ENCODE measurements around the gene OLFML3.
"Not testable (repeated sequence)": the region's sequence is repeated elsewhere in the genome, so short reads cannot be mapped to it uniquely, and the experiment has no call there.

Gene OLFML3

GRCh38 chr1:113995382-113995781 is 16.1 kb downstream of the OLFML3 start:
- no peak for DNase-seq

- no peak for DNase-seq
These were observed 19.1 kb downstream of the OLFML3 start for GRCh38 chr1:113998361-113998760.

GRCh38 chr1:113999233-113999632 is 20.0 kb downstream of the OLFML3 start:
- DNase-seq, result no peak

DNA sequence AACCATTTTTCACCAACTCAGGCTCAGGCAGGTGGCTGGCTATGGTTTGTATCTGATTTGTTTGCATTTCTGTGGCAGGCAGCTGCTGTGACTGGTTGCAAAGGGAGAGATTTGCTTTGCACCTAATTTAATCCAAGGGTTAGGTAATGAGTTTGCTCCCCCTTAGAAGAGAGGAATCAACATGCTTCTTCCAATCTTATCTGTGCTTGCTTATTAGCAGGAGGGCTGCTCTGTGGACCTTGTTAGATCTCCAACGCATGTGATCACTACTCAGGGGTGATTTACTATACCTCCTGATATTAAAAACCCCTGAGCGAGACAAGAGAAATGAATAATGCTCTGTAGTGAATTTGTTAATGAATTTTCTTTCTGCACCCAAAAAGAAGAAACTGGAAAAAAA is 20.5 kb downstream of the OLFML3 start:
- DNase-seq, result peak; percentile 1

GRCh38 chr1:114000406-114000805 is 21.1 kb downstream of the OLFML3 start:
- DNase-seq, result no peak

DNA sequence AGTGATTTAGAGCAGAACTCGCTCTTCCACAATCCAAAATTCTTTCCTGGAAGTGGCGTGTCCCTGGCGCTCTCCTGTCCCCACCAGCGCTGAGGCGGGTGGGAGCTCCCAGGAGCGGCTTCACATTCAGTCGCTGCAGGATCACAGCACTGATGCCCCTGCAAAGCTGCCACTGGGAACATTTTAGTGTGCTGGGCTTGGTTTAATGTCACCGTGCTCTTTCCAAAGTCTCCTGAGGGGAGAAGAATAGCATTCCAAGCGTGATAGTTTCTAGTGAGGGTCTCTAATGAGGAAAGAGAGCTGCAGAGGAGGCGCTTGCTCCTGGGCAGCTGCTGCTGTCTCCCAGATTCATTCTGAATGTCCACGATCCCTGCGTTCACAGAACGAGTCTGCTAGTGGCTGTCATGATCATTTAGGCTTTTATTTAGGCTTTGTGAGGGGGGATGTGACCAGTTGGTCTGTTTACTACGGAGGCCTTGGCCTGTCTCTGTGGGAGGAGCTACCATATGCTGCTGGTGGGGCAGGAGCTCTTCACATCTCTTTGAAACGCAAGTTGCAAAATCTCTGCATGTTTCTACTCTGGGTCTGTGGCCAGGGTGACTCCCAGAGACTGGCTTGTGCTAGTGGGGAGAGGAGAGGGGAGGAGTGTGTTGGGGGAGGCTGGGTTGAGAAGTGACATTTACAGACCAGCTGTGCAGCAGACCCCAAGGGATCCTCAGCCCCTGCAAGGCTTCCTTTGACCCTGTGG is 23.4 kb downstream of the OLFML3 start:
- no peak for DNase-seq

DNA sequence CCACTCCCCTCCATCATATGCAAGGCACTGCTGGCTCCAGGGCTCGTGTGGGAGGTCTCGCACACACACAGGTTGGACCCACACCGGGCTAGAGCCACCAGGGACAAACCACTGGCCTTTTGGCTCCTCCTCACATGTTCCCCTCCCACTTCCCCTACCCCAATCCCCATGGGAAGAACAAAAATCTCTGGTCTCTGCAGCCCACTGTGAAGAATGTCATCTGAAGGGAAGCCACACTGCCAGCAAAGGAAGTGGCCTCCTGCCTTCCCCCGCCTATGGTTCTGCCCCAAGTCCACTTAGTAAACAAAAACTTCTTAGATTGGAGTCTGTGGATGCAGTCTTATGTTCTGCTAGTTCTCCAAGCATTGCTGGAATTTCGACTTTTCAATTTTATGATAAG is 24.2 kb downstream of the OLFML3 start:
- no peak for DNase-seq

GRCh38 chr1:114006825-114007224 is 27.6 kb downstream of the OLFML3 start:
- DNase-seq, result not testable (repeated sequence)

DNA sequence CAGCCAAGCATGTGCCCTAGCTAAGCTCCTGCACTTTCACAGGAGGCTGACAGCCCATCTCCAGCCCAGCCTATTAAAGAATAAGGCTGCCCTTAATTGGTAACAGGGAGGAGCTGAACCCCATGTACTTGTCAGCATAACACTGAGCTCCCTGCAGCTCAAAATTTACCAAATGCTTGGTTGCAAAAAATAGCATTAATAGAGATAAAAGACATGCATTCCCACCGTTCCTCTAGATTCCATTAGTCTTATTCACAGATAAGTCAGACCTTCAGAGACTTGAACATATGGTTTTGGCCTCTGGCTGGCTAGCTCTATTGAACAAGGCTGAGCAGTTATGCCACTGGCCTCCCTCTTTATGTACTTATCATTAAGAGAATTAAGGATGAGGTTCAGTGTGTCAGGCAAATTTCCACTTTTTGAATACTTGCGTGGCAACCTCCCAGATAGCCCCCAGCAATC is 29.2 kb downstream of the OLFML3 start:
- no peak for DNase-seq

DNA sequence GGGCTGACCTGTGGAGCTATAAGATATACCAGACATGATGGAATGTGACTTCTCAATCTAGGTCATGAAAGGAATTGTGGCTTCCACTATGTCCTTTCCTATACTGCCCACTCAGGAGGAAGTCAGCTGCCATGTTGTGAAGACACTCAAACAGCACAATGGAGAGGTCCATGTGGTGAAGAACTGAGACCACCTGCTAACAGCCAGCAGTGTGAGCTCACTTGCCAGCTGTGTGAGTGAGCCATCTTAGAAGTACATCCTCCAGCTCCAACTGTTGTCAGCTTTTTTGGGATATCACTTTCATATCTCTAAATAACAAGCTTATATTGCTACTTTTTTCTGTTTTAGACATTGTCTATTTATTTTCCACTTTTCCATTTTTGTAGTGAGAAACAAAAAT is 29.7 kb downstream of the OLFML3 start:
- no peak for DNase-seq

GRCh38 chr1:114009393-114009792 is 30.1 kb downstream of the OLFML3 start:
- DNase-seq, result no peak

DNA sequence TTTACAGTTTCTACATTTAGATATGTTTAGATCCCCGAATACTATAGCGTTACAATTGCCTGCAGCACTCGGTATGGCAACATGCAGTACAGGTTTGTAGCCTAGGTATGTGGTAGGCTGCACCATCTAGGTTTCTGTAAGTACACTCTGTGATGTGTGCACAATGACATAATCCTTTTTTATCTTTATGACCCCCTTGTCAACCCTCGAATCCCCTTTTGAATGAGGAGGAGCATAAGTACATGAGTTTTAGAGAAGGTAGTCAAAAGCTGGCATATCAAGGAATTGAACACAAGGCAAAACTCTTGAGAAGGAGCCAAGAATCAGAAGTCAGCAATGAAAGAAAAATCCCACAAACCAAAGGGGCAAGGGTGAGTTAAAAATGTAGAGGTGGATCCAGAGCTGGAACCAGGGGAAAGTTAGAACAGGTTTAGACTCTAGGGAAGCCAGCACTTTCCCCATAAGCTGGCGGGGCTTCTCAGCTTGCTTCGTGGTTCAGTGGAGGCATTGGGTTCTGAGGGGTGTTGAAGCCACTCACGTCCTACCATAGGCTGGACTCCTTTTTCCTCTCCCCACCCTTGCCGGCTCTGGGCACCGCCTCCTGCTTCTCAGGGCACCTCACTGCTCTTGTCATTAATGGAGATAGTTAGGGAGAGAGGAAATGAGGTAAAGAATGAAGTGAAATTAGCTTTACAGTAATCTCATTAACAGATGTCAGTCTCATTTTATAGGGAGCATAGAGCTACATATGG is 31.3 kb downstream of the OLFML3 start:
- no peak for DNase-seq

DNA sequence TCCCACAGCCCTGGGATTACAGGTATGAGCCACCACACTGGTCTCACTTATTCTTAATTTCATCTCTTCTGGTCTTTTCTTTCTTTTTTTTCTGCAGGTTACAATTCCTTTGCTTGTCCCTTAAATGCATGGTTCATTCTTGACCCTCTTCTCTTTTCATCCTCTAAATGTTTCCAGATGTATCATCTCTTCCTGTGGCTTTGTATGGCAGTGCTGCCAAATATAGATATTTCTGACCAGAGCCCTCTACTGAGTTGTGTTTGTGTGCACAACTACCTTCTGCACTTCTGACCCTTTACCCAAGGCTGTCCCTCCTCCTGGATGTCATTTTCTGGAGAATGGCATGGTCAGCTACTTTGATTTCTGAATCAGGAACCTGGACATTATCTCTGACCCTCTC is 32.5 kb downstream of the OLFML3 start:
- DNase-seq, result no peak

DNA sequence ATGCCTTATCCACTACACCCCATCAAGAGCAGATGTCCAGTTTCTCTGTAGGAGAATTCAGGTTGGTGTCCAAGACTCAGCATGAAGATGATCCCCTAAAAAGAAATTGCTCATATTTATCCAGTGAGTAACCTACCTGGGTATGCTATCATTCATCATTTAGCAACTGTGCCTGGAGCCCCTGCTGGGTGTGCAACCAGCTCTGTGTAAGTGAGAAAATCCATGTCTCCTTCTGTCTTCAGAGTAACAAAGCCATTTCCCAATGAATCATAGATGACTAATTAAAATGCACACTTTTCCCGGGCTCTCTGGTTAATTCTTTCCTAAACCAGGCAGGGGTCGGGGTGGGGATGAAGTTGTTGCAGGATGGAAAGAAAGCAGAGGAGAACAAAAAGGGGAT is 35.8 kb downstream of the OLFML3 start:
- DNase-seq, result no peak

DNA sequence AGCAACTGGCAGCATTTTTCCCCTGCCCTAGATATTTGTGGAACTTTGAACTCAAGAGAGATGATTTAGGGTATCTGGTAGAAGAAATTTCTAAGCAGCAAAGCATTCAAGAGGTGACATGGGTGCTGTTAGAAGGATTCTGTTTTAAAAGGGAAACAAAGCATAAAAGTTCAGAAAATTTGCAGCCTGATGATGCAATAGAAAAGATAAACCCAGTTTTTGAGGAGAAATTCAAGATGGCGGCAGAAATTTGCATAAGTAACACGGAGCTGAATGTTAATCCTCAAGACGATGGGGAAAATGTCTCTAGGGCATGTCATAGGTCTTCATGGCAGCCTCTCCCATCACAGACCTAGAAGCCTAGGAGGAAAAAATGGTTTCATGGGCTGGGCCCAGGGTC is 40.5 kb downstream of the OLFML3 start:
- not testable (repeated sequence) for DNase-seq

- DNase-seq, result no peak
These were observed 42.4 kb downstream of the OLFML3 start for GRCh38 chr1:114021665-114022099.

DNA sequence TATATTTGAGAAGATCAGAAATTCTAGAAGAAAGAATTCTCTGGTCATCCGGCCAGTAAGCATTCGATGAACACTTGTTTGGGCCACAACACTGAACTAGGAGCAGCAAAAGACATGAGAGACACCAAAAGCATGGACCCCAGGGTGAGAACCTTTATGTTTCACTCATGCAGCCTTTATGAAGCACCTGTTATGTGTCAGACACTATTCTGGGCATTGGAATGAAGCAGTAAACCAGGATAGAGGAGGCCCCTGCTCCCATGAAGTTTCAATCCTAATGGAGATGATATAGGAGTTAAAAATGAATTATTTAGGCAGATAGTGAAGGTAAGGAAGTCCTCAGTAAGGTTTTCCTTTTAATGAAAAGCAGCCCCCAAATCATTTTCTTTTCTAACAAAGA is 43.6 kb downstream of the OLFML3 start:
- no peak for DNase-seq

DNA sequence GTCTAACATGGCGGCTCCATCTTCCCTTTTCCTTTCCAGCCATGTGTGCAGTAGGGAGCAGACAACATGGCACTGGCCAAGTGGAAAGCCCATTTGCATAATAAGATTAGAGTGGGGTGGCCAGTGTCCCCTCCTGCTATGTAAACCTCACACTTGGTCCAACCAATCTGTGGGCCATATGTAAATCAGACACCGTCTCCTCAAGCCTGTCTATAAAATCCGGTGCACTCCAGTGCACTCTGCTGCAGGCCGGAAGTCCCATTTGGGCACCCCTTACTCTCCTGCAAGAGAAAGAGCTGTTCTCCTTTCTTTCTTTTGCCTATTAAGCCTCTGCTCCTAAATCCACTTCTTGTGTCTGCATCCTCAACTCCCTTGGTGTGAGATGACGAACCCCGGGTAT is 44.1 kb downstream of the OLFML3 start:
- DNase-seq, result no peak

GRCh38 chr1:114024049-114024448 is 44.8 kb downstream of the OLFML3 start:
- DNase-seq, result no peak

- no peak for DNase-seq
These were observed 46.5 kb downstream of the OLFML3 start for GRCh38 chr1:114025609-114026401.

DNA sequence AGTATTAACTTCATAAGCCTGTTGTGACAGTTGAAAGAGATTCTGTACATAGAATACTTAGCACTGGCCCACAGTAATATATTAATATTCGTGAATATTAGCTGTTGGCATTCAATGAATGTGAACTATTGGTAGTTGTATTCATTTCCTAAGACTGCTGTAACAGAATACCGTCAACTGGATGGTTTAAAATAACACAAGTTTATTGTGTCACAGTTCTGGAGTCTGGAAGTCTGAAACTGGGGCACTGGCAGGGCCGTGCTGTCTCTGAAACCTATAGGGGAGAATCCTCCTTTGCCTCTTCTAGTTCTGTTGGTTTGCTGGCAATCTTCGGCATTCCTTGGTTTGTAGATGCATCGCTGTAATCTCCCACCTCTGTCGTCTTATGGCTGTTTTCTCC is 47.5 kb downstream of the OLFML3 start:
- no peak for DNase-seq

Measured in NCI-H1417 treated with DMSO at 0.1 percent for 48 hours (cell line).